AG09319 (cell line): Measurements from ENCODE around the gene SHKBP1.

Experiments
- DNase-seq: peaks from one replicate; pipeline ENCODE4 v3.0.0-alpha.2; 2010; ENCODE audit warnings: low read depth; ENCODE audit errors: extremely low read depth
- TF ChIP-seq, protein P1 (sequence below): IDR thresholded peaks from 2 replicates; pipeline ENCODE4 v1.5.1; 2011; ENCODE audit warnings: low read depth, mild to moderate bottlenecking, inconsistent platforms, low read length, moderate library complexity

SHKBP1 gene, protein sequence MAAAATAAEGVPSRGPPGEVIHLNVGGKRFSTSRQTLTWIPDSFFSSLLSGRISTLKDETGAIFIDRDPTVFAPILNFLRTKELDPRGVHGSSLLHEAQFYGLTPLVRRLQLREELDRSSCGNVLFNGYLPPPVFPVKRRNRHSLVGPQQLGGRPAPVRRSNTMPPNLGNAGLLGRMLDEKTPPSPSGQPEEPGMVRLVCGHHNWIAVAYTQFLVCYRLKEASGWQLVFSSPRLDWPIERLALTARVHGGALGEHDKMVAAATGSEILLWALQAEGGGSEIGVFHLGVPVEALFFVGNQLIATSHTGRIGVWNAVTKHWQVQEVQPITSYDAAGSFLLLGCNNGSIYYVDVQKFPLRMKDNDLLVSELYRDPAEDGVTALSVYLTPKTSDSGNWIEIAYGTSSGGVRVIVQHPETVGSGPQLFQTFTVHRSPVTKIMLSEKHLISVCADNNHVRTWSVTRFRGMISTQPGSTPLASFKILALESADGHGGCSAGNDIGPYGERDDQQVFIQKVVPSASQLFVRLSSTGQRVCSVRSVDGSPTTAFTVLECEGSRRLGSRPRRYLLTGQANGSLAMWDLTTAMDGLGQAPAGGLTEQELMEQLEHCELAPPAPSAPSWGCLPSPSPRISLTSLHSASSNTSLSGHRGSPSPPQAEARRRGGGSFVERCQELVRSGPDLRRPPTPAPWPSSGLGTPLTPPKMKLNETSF

DNA sequence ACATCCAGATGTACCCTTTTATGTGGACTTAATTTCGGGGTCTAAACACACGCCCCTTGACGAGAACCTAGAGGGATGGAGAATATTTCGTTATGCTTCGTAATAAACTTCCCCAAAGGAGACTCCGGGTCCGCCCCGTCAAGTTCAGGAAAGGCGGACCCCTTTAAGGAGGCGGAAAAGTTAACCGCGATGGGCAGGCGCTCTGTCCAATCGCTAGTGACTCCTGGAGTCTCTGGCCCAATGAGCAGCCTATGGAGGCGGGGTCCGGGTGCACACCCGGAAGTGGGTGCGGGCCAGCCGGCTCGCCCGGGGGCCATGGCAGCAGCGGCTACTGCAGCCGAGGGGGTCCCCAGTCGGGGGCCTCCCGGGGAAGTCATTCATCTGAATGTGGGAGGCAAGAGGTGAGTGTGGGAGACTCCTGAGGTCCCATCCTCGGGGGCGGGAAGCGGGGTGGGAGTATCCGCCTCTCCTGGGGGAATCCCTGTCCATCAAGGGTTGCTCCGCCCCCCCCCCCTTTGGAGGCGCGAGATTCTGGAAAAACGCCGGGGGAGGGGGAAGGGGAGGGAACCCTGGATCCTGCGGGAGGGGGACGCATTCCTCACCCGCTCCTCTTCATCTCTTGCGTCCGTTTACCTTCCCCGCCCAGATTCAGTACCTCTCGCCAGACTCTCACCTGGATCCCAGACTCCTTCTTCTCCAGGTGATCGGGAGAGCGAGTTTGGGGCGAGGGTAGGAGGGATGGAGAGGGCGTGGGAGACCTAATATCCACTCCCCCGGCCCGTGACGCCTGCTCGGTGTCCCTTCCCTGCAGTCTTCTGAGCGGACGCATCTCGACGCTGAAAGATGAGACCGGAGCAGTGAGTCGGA lies at the start of gene SHKBP1:
Gene SHKBP1 (plus strand): TSS at position 289 of the 867 bp plus-strand sequence. CDS start 27 bp downstream, at position 316.
- DNase-seq, result peak; percentile 87
- TF ChIP-seq, protein P1, sequence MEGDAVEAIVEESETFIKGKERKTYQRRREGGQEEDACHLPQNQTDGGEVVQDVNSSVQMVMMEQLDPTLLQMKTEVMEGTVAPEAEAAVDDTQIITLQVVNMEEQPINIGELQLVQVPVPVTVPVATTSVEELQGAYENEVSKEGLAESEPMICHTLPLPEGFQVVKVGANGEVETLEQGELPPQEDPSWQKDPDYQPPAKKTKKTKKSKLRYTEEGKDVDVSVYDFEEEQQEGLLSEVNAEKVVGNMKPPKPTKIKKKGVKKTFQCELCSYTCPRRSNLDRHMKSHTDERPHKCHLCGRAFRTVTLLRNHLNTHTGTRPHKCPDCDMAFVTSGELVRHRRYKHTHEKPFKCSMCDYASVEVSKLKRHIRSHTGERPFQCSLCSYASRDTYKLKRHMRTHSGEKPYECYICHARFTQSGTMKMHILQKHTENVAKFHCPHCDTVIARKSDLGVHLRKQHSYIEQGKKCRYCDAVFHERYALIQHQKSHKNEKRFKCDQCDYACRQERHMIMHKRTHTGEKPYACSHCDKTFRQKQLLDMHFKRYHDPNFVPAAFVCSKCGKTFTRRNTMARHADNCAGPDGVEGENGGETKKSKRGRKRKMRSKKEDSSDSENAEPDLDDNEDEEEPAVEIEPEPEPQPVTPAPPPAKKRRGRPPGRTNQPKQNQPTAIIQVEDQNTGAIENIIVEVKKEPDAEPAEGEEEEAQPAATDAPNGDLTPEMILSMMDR, result no peak

DNA sequence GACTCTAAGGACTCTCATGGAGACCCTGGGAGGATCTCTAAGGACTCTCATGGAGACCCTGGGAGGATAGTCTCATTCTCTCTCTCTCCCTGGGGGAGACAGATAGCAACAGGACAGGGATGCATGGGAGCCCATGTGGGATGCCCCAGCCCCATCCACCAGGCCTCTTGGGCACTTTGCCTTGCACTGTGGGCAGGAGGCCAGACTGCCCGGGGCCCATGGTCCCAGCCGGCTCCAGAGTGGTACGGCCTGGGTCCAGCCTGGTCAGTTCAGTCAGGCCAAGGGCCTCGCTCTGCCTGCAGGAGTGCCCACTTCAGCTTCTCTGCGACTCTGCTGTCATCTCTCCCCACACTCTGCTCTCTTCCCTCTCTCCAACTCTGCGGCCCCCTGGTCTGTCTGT lies 48.6 kb upstream of the SHKBP1 start:
- no peak for DNase-seq
- TF ChIP-seq, protein P1, result no peak

DNA sequence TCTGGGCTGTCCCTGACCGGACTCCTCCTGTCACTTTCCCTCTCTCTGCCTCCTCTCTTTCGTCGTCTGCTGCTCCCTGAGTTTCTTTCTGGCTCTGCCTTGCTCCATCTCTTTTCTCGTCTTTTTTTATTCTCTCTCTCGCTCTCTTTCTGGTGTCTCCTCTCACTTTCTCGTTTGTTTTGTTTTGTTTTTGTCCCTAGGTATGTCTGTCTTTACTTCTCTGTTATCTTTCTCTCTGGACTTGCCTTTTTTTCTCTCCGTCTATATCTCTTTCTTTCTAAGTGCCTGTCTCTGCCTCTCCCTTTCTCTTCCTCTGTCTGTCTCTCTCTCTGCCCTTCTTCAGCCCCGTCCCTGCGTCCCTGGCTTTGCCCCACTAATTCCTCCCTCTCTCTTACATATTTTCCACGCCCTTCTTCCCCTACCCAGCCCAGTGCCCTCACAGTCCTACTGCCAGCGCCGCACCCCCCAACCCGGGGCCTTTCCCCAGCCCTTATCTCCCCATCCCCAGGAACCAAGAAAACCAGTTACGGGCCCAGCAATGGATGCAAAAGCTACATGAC lies 48.1 kb upstream of the SHKBP1 start:
- DNase-seq, result no peak
- TF ChIP-seq, protein P1, result no peak

DNA sequence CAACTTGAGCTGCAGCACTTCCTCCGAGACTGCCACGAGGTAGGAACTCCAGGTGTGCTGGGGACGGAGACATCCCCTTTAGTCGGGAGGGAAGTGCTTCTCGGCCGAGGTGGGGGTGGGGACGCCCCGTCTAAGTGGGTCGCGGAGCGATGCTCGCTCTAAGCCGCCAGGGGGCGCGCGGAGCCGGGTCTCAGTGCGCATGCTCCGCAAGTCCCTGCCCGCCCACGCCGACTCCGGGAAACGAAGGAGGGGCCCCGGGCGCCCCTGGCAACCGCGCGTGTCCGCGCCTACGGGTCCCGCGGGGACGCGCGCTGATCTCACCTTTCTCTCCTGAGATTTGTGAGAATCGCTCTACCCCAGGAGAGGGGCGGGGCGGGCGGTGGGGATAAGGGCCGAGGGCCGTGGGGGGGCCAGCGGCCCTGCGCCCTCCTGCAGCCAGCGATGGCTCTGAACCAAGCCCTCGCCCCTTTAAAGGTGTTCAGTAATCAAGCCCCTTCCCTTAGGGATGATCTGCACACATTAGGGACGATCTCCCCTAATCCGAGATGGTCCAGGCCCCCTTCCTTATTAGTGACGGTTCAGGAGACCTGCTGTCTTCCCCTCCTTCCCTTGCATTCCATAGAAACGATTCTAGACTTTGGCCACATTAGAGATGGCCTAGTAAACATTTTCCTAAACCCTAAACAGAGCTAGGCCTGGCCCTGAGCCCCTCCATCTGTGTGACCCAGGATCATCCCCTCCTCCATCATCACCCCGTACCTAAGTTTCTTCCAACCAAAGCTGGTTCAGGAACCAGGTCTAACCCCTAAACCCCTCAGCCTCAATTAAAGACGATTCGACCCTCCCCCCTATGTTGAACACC lies 47.3 kb upstream of the SHKBP1 start:
- TF ChIP-seq, protein P1, result peak; percentile 84

DNA sequence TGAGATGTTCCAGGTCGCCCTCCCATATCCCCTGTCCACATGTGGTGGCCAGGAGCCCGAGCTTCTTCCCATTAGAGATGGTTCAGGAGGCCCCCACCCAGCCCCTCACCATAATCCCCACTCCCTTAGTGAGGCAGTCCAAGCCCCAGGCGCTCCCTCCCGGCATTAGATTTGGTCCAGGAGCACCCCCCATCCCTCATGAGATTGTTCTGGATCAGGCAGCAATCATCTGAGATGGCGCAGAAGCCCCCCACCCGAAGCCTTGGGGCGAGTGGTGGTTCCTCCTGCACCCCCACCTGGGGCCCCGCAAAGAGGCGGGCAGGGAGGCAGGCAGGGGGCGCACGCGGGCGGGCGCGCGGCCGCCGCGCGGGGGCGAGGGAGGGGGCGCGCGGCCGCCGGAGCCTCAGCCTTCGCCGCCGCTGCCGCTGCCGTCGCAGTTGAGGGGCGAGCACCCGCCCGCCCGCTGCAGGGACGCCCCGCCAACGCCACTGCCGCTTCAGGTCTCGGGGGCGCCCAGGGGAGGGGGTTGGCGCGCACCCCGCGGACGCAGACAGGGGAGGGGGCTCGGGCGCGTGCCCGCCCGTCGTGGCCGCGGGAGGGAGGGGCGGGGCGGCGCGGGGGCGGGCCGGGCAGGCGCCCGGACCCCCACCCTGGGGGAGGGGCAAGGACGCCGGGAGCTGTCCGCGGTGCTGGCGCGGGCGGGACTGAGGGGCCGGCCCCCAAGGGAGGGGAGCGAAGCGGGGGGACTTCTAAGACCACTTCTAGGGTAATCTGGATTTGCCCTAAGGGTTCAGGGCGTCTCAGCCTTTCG lies 46.4 kb upstream of the SHKBP1 start:
- TF ChIP-seq, protein P1, result no peak; the same call in 1 of the 2 replicates
- DNase-seq, result no peak

More for the DNA sequence above, 47.3 kb upstream of the SHKBP1 start:
- peak; percentile 40 for DNase-seq
